ENCODE results near the gene SYTL1.

SYTL1 gene

GRCh38 chr1:27322569-27323240 is 19.1 kb upstream of the SYTL1 start:
- Histone ChIP-seq H2AFZ (ENCODE audit: low read length) (peak overlapping the region; percentile 77), H3K36me3 (replicated peaks; ENCODE audit: insufficient read depth, low read length) (no peaks in the 10 kb centered on the region; the same call in 1 of the 2 replicates), H3K4me2 (ENCODE audit: low read depth, low read length) (peak overlapping the region; percentile 93), H3K27me3 (replicated peaks; ENCODE audit: insufficient read depth, low read length) (peaks cover 6% of the 10 kb centered on the region; the same call in 1 of the 2 replicates), H3K4me1 (ENCODE audit: low read length) (peaks cover 8% of the 10 kb centered on the region; the same call in 1 of the 2 replicates), H4K20me1 (ENCODE audit: insufficient read depth, low read length) (no peaks in the 10 kb centered on the region), H3K9me2 (replicated peaks; ENCODE audit: insufficient read depth, low read length) (no peaks in the 10 kb centered on the region), H3K9ac (ENCODE audit: low read length) (peak overlapping the region; percentile 92), H3K27ac (ENCODE audit: low read length) (peak overlapping the region; percentile 61; the same call in 1 of the 2 replicates), H3K79me2 (ENCODE audit: low read length) (peaks cover 55% of the 10 kb centered on the region), H3K9me3 (replicated peaks; ENCODE audit: insufficient read depth, low read length) (no peaks in the 10 kb centered on the region), H3F3A (ENCODE audit: insufficient read depth, low read length) (0 out of 2 replicates have a peak, but pooled peaks cover 5% of the 10 kb centered on the region), H3K4me3 (ENCODE audit: low read length) (peak overlapping the region; percentile 91)
- TF ChIP-seq EZH2phosphoT487 (IDR thresholded peaks at IDR 0.05; ENCODE audit: low read length) = no peak
- TF ChIP-seq EZH2 (optimal IDR thresholded peaks at IDR 0.05; ENCODE audit: low read depth, low read length) = no peak
- no peak for TF ChIP-seq CTCF (IDR thresholded peaks at IDR 0.05; ENCODE audit: low read length)
- peak; percentile 13 for DNase-seq

GRCh38 chr1:27325286-27325685 is 16.5 kb upstream of the SYTL1 start:
- Histone ChIP-seq H3K27me3 (replicated peaks; ENCODE audit: insufficient read depth, low read length) (no peaks in the 10 kb centered on the region), H3K9ac (ENCODE audit: low read length) (no peak overlapping the region), H3K36me3 (replicated peaks; ENCODE audit: insufficient read depth, low read length) (no peaks in the 10 kb centered on the region; the same call in 1 of the 2 replicates), H3K4me3 (ENCODE audit: low read length) (no peak overlapping the region), H3K9me3 (replicated peaks; ENCODE audit: insufficient read depth, low read length) (no peaks in the 10 kb centered on the region), H3K4me1 (ENCODE audit: low read length) (peaks cover 8% of the 10 kb centered on the region; the same call in 1 of the 2 replicates), H3K9me2 (replicated peaks; ENCODE audit: insufficient read depth, low read length) (no peaks in the 10 kb centered on the region), H3K27ac (ENCODE audit: low read length) (no peak overlapping the region), H3K79me2 (ENCODE audit: low read length) (peaks cover 77% of the 10 kb centered on the region), H4K20me1 (ENCODE audit: insufficient read depth, low read length) (no peaks in the 10 kb centered on the region), H3F3A (ENCODE audit: insufficient read depth, low read length) (0 out of 2 replicates have a peak, but pooled peaks cover 5% of the 10 kb centered on the region), H3K4me2 (ENCODE audit: low read depth, low read length) (no peak overlapping the region), H2AFZ (ENCODE audit: low read length) (no peak overlapping the region)
- DNase-seq = no peak
- TF ChIP-seq EZH2phosphoT487 (IDR thresholded peaks at IDR 0.05; ENCODE audit: low read length) (no peak), CTCF (IDR thresholded peaks at IDR 0.05; ENCODE audit: low read length) (no peak), EZH2 (optimal IDR thresholded peaks at IDR 0.05; ENCODE audit: low read depth, low read length) (no peak)

- no peak for TF ChIP-seq EZH2 (optimal IDR thresholded peaks at IDR 0.05; ENCODE audit: low read depth, low read length)
- no peak for TF ChIP-seq CTCF (IDR thresholded peaks at IDR 0.05; ENCODE audit: low read length)
- no peak for TF ChIP-seq EZH2phosphoT487 (IDR thresholded peaks at IDR 0.05; ENCODE audit: low read length)
- Histone ChIP-seq H3K79me2 (ENCODE audit: low read length) (peaks cover 85% of the 10 kb centered on the region), H3K9me3 (replicated peaks; ENCODE audit: insufficient read depth, low read length) (no peaks in the 10 kb centered on the region), H3K9ac (ENCODE audit: low read length) (no peak overlapping the region), H3K27ac (ENCODE audit: low read length) (no peak overlapping the region), H3K4me1 (ENCODE audit: low read length) (peaks cover 8% of the 10 kb centered on the region; the same call in 1 of the 2 replicates), H3K27me3 (replicated peaks; ENCODE audit: insufficient read depth, low read length) (no peaks in the 10 kb centered on the region), H3F3A (ENCODE audit: insufficient read depth, low read length) (no peaks in the 10 kb centered on the region), H3K9me2 (replicated peaks; ENCODE audit: insufficient read depth, low read length) (no peaks in the 10 kb centered on the region), H4K20me1 (ENCODE audit: insufficient read depth, low read length) (no peaks in the 10 kb centered on the region), H3K4me3 (ENCODE audit: low read length) (no peak overlapping the region), H2AFZ (ENCODE audit: low read length) (no peak overlapping the region), H3K36me3 (replicated peaks; ENCODE audit: insufficient read depth, low read length) (no peaks in the 10 kb centered on the region; the same call in 1 of the 2 replicates), H3K4me2 (ENCODE audit: low read depth, low read length) (no peak overlapping the region)
- no peak for DNase-seq
These were observed 13.9 kb upstream of the SYTL1 start for GRCh38 chr1:27327964-27328363.

All from MM.1S (cell line).